Measurements from ENCODE around the gene ARL15.

The ARL15 gene

DNA sequence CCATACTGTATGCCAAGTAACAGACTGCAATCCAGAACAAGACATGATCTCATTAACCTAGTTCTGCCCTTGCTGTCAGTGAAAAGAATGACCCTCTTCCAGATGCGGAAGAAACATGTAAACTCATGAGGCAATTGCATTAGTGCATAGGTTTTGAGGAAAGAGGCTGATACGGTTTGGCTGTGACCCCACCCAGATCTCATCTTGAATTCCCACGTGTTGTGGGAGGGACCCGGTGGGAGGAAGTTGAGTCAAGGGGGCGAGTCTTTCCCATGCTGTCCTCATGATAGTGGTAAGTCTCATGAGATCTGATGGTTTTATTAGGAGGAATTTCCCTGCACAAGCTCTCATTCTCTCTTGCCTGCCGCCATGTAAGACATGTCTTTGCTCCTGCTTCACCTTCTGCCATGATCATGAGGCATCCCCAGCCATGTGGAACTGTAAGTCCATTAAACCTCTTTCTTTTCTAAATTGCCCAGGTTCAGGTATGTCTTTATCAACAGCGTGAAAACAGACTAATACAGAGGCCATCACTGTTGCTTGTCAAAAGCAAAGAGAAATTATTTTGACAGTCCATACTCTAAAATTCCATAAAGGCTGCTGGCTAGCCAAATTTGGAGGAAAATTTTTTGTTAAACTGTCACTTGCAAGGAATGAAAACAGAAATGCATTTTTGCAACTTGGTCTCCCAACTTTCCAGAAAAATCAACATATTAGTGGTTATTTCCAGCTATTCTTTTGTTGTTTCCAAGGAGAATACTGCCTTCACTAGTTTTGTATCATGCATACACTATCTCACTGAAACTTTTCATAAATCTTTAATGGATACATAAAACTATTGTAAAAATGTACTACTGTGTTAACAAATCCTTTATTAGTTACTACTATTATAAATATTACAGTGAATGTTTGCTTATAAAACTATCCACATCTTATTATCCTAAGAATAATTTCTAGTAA is 3.2 kb upstream of the ARL15 start:
- no peak for DNase-seq

DNA sequence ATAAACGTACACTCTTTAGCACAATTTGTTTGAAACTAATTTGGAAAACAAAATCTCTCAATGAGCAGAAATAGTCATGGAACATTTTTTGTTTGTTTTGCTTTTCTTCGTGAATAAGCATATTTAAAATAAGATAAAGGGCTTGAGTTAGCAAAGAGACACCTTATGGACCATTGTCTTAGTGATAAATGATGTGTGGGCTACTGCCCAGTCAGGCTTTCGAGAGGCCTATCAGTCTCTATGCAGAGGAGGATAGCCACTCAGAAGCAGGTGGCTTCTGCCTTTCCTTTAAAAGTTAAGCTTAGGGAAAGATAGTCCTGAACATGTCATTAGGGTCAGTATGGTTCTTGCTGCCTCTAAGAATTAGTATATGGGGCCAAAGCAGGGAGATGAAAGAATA is 2.1 kb upstream of the ARL15 start:
- no peak for DNase-seq

DNA sequence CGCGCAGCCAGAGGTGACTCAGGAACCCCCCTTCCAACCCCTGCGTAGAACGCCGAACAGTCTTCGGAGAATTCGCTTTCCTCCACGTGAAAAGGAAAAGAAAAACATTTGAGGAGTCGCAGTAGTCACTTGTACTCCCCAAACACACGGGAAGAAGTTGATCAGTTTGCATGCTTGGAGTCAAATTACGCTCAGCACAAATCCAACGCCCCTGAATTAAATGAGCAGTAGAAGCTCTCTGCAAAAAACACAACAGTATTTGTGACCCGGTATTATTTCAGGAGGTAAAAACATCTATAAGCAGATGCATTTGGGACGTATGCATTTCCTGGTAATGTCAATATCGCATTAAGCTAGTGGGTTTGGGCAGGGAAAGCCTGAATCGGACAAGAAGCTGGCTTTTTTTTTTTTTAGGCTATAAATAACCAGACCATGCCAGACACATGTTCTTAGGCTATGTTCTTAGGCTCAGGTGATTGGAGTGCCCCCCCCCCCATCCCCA is 854 bp upstream of the ARL15 start:
- DNase-seq = peak; percentile 17

DNA sequence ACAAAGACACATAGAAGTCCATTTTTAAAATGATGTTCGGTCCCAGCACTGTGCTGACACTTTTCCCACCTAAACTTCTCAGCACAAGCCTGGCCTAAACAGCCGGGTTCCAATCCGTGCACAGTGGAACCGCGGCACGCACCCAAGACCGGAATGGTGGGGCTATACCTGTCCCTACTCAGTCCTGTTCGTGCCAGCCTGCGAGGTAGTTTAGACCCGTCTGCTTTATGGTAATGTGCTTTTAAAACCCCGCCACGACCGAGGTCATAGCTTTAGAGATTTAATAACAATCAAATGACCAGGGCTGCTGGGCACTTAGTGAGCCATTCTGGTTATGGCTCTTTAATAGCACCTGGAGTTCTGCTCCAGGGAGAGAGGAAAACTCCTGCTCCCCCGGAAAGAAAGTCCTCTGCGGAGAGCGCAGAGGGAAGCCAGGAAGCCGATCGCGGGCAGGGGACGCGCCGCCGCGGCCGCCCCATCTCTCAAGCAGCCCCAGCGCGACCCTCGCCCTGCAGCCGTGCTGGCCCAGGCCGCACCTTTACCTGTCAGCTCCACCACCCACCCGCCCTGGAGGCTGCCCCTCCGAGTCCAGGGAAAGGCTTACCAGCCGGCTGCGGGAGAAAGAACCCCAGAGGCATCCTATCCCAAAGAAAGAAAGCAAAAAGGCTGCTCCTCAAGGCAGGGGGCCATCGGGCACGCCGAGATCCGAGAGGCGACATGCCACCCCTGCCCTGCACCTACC is 511 bp downstream of the ARL15 start:
- DNase-seq = peak; percentile 42

DNA sequence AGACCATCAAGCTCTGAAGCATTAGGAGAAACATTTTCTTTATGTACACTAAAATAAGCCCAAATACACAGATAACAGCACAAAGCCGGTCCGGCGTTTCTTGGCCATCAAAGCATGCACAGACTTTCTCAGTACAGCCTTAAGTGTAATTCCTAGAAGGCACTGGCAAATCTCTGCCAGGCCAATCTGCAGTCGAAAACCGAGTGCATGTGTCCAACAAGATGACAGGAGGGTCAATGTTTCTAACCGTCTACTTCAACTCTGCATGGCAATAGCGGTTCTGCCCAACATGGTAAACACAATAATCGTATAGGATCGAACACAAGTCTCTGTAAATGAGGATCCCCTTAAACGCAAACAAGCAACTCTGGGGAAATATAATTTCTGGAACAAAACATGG is 1.1 kb downstream of the ARL15 start:
- DNase-seq = no peak

DNA sequence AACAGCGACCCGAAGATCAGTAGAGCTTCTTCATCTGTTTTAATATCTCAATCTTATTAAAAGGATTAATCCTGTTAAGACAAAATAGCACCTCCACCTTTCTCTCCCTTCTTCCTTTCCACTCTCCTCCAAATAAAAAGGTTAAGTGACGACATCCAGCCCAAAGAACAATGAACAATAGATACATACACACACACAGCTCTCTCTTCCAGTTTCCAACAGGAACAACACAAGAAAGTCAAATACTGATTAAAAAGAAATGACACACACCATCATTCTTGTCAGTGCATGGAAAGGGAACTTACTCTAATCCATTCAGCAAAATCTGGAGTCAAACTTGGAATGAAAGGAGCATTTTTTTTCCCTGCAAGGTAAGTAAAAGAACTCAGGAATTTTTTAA is 2.8 kb downstream of the ARL15 start:
- DNase-seq = no peak

DNA sequence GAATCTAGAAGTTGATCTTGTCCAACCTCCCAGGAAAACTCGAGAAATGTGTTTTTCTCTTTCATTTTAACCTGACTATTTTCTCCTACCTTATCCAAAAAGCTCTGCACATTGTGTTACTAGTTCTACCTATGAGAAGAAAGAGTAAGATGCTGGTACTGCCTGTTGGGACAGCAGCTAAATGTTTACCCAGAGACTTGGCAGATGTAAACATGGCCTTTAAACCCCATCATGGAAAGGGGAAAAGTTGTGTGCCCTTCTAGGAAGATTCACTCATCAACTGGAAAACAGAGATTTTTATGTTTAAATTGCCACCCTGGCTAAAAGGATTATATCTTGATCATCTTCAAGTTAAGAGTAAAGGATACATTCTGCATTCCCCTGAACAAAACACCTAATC is 3.5 kb downstream of the ARL15 start:
- DNase-seq = no peak

DNA sequence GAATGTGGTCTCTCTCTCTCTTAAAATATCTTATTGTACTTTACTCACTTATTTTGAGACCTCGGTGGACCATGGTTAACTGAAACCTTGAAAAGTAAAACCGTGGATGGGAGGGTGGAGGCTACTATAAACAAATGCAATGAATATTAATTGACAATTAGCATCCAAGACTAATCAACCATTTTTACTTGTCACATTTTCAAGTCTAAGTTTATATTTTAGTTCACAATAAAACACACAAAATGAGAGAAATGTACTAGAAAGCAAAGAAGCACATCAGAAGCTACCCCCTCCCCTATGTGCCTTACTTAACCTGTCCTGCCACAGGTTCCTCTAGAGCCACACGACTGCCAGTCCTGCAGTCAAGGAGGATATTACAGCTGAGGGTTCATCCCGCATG is 4.6 kb downstream of the ARL15 start:
- no peak for DNase-seq

DNA sequence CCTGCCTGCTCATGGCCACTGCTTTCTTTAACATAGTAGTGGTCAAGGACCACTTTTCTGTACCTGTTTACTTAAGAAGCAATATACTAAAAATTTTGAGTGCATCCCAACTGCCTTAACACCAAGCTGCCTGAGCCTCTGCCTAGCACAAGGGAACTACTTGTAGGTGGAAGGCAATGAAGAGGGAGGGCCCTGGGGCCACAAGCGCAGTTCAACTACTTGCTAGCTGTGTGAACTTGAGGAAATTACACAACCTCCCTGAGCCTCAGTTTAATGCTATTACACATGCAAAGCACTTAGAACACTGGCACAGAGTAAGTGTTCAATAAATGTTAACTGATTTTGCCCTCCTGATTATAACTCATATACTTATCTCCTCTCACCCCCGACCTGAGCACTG is 6.3 kb downstream of the ARL15 start:
- no peak for DNase-seq

DNA sequence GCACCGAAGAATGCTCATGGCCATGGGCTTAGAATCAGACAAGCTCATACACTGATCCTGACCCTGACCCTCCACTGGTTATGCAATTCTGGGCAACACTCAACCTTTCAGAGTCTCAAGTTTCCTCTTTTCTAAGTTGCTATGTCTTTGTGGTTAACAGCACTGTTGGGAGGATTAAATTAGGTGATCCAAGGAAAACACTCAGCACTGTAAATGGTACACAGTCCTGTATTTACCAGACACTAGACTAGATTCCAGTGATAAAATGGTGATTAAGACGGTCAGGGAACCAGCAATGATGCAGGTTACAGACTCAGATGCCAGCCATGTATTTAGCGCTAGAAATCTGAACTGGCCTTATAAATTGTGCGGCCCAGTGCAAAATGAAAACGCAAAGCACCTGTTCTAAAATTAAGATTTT is 8.1 kb downstream of the ARL15 start:
- DNase-seq = no peak

DNA sequence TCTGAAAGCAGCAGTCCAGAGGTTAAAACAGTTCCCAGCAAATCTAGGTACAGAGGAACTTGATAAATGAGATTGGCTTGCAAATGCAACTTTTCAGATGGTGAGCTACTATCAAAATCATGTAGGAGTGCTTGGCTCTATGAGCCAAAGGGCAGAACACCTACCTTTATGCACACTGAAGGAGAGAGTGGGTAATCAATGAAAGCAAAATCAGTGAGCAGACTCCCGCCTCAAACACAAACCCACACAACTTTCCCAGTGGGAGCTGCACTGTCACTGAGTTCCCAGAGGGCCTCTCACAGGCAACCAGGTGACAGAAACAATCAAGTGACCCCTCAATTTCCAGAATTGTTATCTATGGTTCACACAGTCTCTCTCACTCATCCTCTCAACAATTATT is 8.5 kb downstream of the ARL15 start:
- no peak for DNase-seq

DNA sequence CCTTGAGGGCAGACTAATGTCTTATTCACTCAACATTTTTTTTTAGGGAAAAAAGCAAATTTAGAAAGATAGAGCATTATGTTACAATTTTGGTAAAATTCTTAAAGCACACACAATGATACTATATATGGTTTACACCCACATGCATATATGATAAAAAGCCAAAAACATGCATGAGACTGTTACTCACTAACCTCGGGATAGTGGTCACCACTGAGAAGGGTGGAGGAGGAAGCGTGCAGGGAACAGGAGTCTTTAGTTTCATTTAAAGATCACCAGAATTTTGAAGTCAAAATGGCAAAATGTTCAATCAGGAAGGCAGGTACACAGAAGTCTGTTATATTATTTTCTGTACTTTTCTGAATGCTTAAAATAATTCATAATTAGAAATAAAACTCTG is 9.2 kb downstream of the ARL15 start:
- no peak for DNase-seq

DNA sequence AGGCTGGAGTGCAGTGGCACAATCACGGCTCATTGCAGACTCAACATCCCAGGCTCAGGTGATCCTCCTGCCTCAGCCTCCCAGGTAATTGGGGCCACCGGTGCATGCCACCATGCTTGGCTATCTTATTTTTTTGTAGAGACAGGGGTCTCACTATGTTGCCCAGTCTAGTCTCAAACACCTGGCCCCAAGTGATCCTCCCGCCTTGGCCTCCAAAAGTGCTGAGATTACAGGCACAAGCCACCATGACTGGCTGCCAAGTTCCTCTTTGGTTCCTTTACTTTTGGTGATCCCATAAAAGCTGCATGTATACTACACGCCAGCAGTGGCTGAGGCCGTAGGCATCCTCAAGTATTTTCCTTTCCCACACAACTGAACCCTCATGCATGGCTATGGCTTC is 11.4 kb downstream of the ARL15 start:
- no peak for DNase-seq

DNA sequence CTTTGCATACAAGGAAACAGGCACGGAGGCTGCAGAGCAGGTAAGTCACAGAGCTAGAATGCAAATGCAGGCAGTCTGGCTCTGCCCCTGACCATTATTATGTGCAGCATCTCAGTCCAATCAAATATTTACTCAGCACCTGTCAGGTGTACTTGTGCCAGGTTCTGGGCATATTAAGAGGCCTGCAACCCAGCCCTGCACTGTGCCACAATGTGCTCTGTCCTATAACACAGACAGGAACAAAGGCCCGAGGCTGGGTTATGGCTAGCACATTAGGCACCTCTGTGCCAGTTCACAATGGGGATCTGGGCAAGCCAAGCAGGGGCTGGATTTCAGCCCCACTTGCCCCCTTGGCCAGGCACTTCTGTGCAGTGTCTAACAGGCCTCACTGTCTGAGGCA is 14.0 kb downstream of the ARL15 start:
- no peak for DNase-seq

DNA sequence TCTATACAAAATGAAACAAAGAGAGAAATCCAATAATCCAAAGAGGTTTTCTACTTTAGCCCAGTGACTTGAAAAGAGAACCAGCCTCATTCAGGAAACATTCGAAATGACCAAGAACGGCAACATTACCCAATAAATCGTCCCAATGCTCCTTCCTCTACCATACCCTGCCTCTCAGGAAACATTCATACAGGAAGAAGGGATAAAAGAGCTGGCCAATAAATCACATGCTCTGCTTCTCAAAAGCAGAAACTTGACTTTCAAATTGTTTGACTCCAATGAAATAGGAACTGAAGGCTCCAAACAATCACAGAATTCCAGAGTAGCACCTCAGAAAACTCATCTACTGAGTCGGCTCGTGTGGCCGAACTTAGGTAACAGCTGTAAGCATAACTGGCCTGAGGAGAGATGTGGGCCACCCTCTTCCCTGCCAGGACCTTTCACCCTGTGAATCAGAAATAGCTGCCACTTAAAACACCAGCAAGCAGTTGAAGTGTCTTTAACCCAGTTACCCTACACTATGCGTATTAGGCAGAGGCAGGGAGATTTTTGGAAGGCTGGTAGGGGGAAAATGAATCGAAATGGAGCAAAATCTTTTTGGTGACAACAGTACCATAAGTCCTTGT is 14.6 kb downstream of the ARL15 start:
- DNase-seq = no peak

DNA sequence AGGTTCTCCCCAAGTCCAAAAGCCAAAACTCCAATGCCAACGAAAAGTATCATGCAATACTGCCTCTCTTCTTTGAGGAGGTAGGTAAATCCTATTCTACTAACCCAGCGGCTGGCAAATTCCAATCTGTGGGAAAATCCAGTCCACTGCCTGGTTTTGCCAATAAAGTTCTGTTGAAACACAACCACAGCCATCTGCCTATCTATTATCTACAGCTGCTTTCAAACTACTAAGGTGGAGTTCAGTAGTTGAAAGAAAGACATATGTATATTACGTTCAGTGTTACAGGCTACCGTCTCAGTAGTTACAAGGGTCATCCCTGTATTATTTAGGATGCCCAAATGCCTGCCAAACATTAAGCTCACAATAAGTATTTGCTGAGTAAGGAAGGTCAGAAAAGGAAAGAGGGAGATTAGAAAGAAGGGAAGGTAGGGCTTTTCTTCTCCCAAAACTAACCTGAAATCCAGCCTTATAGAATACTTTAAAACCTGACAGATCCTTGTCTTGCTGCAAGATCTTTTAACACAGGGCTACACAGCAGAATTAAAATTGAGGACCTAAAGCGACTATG is 16.2 kb downstream of the ARL15 start:
- no peak for DNase-seq

DNA sequence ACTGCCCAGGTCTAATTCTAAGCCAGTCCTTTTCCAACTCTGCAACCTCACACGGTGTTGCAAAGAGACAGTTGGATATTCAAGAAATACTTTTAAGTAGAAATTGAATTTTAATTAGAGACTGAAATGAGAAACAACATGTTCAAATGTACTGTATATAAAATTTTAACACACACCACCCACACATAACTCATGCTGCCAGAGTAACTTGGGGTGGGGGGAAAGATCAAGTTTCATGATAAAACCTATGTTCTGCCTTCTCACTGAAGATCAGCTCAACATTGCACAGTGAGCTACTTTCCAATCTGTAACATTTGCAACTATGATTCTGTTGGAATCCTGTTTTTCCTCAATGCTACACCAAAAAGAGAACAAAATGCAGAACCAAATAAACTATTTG is 17.5 kb downstream of the ARL15 start:
- no peak for DNase-seq

DNA sequence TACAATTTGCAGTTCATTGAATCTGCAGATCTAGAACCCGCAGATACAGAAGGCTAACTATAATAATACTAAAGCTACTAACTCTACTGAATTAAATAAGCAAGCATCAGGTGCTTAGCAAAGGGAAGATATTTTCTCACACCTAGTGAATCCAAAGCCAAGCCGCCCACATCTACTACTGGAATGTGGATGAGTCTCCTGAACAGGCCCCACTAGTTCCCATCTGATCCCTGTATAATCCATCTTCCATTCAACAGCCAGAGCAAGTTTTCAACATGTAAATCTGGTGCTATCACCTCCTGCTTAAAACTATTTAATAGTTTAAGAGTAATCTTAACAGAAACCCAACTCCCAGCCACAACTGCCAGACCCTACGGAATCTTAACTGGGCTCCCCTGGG is 18.9 kb downstream of the ARL15 start:
- no peak for DNase-seq

DNA sequence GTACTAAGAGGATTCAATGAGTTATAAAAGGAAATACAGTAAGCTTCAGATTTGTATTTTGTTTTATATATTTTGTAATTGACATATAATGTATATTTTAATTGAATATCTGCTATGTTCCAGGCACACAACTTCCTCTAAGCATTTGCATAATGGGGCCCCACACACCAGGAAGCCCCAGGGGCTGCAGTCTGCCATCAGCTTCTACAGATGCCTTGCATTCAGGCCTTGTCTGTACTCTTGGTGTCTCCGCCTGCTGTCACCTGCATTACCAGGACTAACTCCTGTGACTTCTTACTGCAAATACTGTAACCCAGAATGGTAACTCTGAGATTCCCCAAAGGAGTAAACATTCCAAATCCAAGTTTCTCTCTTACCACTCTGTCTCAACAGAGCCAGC is 20.6 kb downstream of the ARL15 start:
- no peak for DNase-seq

DNA sequence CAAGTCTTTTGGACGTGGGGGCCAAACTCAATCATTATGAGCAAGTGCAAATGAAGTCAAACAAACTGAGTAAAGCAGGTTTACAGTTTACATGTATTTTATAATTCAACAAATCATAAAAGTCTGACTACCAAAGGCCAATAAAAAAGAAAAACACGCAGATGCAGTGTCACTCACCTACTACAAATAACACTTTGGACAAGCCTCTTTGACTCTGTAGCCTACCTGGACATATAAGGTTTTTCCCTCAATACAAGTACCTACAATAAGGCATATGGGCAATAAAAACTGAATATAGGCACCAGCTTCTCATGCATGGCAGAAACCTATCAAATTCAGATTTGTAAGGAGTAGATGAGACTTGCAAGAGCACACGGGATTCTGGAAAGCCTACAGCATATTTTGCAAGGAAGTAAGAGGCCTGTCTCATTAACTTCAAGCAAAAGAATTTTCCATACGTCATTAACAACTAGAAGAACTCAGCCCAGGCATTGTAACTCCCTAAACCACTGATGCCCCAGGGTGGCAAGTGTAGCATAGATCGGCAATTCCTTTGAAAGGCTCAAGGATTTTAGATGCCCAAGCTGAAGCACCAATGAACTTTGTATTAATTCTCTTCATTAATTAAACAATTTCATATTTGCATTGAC is 21.7 kb downstream of the ARL15 start:
- DNase-seq = no peak

DNA sequence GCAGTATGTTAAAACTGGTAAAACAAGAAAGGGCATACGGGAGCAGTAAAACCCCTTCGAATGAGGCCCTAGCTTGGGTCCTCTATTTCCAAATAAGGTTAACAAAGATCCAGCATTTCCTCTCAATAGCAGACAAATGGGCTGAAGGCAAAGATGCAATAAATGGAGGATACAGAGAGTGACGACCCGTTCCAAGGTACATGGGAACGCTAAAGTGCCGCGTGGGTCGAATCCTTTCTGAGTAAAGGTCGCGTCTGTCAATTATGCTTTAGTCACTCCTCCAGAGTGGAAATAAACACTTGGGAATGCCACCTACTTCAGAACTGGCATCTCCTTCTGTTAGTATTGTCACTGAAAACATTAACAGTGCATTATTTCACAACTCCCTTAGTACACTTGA is 24.7 kb downstream of the ARL15 start:
- no peak for DNase-seq

DNA sequence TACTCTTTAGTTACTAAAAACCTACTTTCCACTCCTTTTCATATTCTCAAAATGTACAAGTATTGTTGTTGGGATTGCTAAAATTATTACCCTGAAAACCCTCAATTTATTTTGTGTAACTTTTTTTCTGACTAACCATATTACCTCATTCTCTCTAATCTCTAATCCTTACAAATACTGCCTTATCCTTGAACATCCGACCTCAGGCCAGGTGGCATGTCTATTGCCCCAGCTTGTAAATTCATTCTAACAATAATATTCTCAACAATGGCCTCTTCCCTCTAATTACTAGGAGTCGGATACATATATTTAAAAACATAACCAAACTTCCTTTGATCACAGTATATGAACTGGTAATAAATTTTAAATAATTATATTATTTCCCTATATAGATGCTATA is 25.8 kb downstream of the ARL15 start:
- no peak for DNase-seq

DNA sequence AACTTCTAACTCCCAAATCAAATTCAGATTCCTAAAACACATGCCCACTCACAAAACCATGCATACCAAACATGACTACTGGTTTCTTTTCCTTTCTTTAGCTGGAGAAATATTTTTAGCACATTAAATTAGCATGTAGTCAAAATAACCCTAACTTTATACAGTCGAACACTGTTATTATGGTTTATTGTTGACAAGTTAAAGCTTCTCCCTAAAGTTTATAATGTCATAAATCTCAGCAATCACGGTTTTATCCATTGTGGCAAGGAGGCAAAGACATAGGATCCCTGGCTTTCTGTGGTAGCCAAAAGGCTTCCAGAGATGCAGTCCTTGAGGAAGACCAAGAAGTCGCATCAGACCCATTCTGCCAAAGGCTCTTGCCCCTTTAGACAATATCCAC is 27.5 kb downstream of the ARL15 start:
- DNase-seq = no peak

Data from NCI-H1694 treated with DMSO at 0.1 percent for 48 hours (cell line).